Panc1 (cell line): ENCODE data around the gene FBXW4. TPM values are rescaled to one million over a fixed set of nuclear protein-coding genes. Genes with fewer than 3 reads are reported as not detected.

ENCODE experiments used
- ATAC-seq: fragments of 200-7000 bp; cut with Tn5 transposase; 2 replicates; pipeline ENCODE4 v1.9.1; 2020; ENCODE audit warnings: mild to moderate bottlenecking, moderate library complexity
- BruUV-seq: library from RNA; stranded (reverse); fragments of 400-500 nt; replicated peaks from 2 replicates; lab custom pipeline; 2021; lab: Mats Ljungman, UMichigan
- CTCF ChIA-PET: fragments of 300-600 bp; sonication (Branson Sonifier 250); formaldehyde crosslinking; loops from one replicate; lab custom pipeline; 2022; ENCODE audit warnings: antibody characterized with exemption; lab: Charles Lee
- POLR2A ChIA-PET: fragments of 300-600 bp; sonication (Branson Sonifier 250); formaldehyde crosslinking; loops from one replicate; lab custom pipeline; 2022; ENCODE audit warnings: antibody characterized with exemption; lab: Charles Lee
- DNase-seq: peaks from one replicate; pipeline ENCODE4 v3.0.0-alpha.2; 2010; ENCODE audit warnings: low read depth, low spot score
- H3K27ac ChIP-seq: 2 replicates; pipeline ENCODE4 v1.5.1; 2011; ENCODE audit warnings: mild to moderate bottlenecking, low read length, inconsistent platforms
- H3K27me3 ChIP-seq: fragments of 200-500 bp; sonication (Bioruptor generic); 2 replicates; pipeline ENCODE4 v1.6.0; 2014; ENCODE audit warnings: low read length, inconsistent platforms; ENCODE audit not compliant: control insufficient read depth, insufficient read depth
- H3K36me3 ChIP-seq: fragments of 200-500 bp; sonication (Bioruptor generic); 2 replicates; pipeline ENCODE4 v1.5.1; 2014; ENCODE audit warnings: inconsistent platforms, mild to moderate bottlenecking, low read length, moderate library complexity; ENCODE audit not compliant: control insufficient read depth, insufficient read depth
- H3K4me1 ChIP-seq: 2 replicates; pipeline ENCODE4 v1.5.1; 2011; ENCODE audit warnings: inconsistent platforms, mild to moderate bottlenecking, low read length, moderate library complexity; ENCODE audit not compliant: control insufficient read depth, insufficient read depth
- H3K4me3 ChIP-seq, 2 experiments: 2 replicates each; pipeline ENCODE4 v1.5.1; 2011 to 2012; ENCODE audit warnings: low read depth in 2 of 2, low read length in 2 of 2, mild to moderate bottlenecking in 2 of 2, inconsistent platforms in 1 of 2, moderate library complexity in 1 of 2
- H3K9me3 ChIP-seq: fragments of 200-500 bp; sonication (Bioruptor generic); 2 replicates; pipeline ENCODE4 v1.5.1; 2014; ENCODE audit warnings: low read depth, mild to moderate bottlenecking, inconsistent platforms, low read length, moderate library complexity; ENCODE audit not compliant: control insufficient read depth, insufficient read depth
- CTCF ChIP-seq: fragments of 450-650 bp; IDR thresholded peaks from 2 replicates; pipeline ENCODE4 v1.5.1; 2017; ENCODE audit warnings: mild to moderate bottlenecking
- POLR2AphosphoS5 ChIP-seq: IDR thresholded peaks from 2 replicates; pipeline ENCODE4 v1.6.1; 2012; ENCODE audit warnings: mild to moderate bottlenecking, low read depth, low read length, moderate library complexity
- REST ChIP-seq, 2 experiments: IDR thresholded peaks; 2 replicates each; pipeline ENCODE4 v1.6.1; 2011 to 2012; ENCODE audit warnings: low read depth in 2 of 2, control low read depth in 1 of 2, low read length in 1 of 2, mild to moderate bottlenecking in 1 of 2, moderate library complexity in 1 of 2; ENCODE audit not compliant: insufficient read depth in 1 of 2
- SIN3A ChIP-seq: IDR thresholded peaks from 2 replicates; pipeline ENCODE4 v1.6.1; 2012; ENCODE audit warnings: low read depth, mild to moderate bottlenecking, low read length, moderate library complexity, borderline replicate concordance; ENCODE audit not compliant: insufficient read depth
- TCF7L2 ChIP-seq: IDR thresholded peaks from 2 replicates; pipeline ENCODE4 v1.6.1; 2011; ENCODE audit warnings: mild to moderate bottlenecking, low read depth, low read length, inconsistent platforms
- in situ Hi-C: cut with HindIII; loops from 2 replicates; pipeline ENCODE4 v1.10.0; 2016; ENCODE audit warnings: low sequenced_read_pairs, low pct_unique_long_range_greater_than_20kb
- intact Hi-C: fragments of 100-400 bp; cut with micrococcal nuclease; formaldehyde crosslinking; loops from one replicate; pipeline ENCODE4 v1.10.0; 2022; ENCODE audit not compliant: unreplicated experiment
- total RNA-seq: library from RNA; stranded (reverse); gene quantifications from one replicate; pipeline ENCODE4 v1.2.1, GENCODE V29; 2021; ENCODE audit not compliant: unreplicated experiment

The FBXW4 gene
- total RNA-seq, 1 experiment from 2014 or later, result 61.5 TPM

- Histone ChIP-seq H3K36me3 (no peaks in the 10 kb centered on the region; the same call in 1 of the 2 replicates), H3K9me3 (no peaks in the 10 kb centered on the region), H3K4me1 (peaks cover 28% of the 10 kb centered on the region; the same call in 1 of the 2 replicates), H3K4me3 (peak overlapping the region; percentile 72 to 76), H3K27me3 (no peaks in the 10 kb centered on the region), H3K27ac (peak overlapping the region; percentile 80)
- DNase-seq, result no peak
- CTCF ChIA-PET, result no interaction called here
- POLR2A ChIA-PET, result interaction anchor here (0.5 to 1.1 kb wide), 4 partner anchors 8 to 1321 kb away, joined by 3 to 18 read pairs (median 3); no protein-coding TSS in a partner anchor
- no peak for TF ChIP-seq CTCF
- TF ChIP-seq REST (IDR thresholded peaks at IDR 0.05; ENCODE audit: insufficient read depth in 1 of 2, low read depth in 2 of 2, low read length in 1 of 2), result peak in 1 of 2 experiments; percentile 19; a peak in 1 of 4 replicates
- TF ChIP-seq SIN3A, result peak; percentile 72; the same call in 1 of the 2 replicates
- no peak for TF ChIP-seq TCF7L2
- peak; percentile 76 for TF ChIP-seq POLR2AphosphoS5
- in situ Hi-C loops, result no loop called here
- no TSS peak for BruUV-seq
- intact Hi-C loops, result no loop called here
- peak; percentile 92 for ATAC-seq
These were observed 844 bp downstream of the FBXW4 start for GRCh38 chr10:101693978-101694673.

GRCh38 chr10:101693651-101693977 lies 1.4 kb downstream of the FBXW4 start:
- intact Hi-C loops (no loop called here), in situ Hi-C loops (no loop called here)
- CTCF ChIA-PET, result no interaction called here
- Histone ChIP-seq H3K27ac (peak overlapping the region; percentile 80), H3K9me3 (no peaks in the 10 kb centered on the region), H3K4me1 (peaks cover 28% of the 10 kb centered on the region; the same call in 1 of the 2 replicates), H3K4me3 (peak overlapping the region; percentile 72 to 76), H3K36me3 (no peaks in the 10 kb centered on the region; the same call in 1 of the 2 replicates), H3K27me3 (no peaks in the 10 kb centered on the region)
- TF ChIP-seq TCF7L2 (no peak), SIN3A (no peak), POLR2AphosphoS5 (no peak), REST (IDR thresholded peaks at IDR 0.05; ENCODE audit: insufficient read depth in 1 of 2, low read depth in 2 of 2, low read length in 1 of 2) (no peak), CTCF (no peak)
- no TSS peak for BruUV-seq
- ATAC-seq (peak; percentile 44), DNase-seq (no peak)
- POLR2A ChIA-PET, result interaction anchor here (0.5 to 1.1 kb wide), 4 partner anchors 9 to 1321 kb away, joined by 3 to 18 read pairs (median 3); no protein-coding TSS in a partner anchor
